H1 (cell line): Measurements from ENCODE around the gene TUBB8. TPM values are rescaled to one million over a fixed set of nuclear protein-coding genes. Genes with fewer than 3 reads are reported as not detected.
"Not testable (repeated sequence)": the region's sequence is repeated elsewhere in the genome, so short reads cannot be mapped to it uniquely, and the experiment has no call there.

Experiments used
- CTCF ChIA-PET: fragments of 300-600 bp; sonication (Branson Sonifier 250); formaldehyde crosslinking; loops from one replicate; lab custom pipeline; 2021; ENCODE audit not compliant: partially characterized antibody; lab: Charles Lee
- POLR2A ChIA-PET: fragments of 300-600 bp; sonication (Branson Sonifier 250); formaldehyde crosslinking; loops from one replicate; lab custom pipeline; 2021; ENCODE audit warnings: inconsistent platforms; ENCODE audit not compliant: partially characterized antibody; lab: Charles Lee
- DNase-seq, 2 experiments: peaks; one replicate each; pipeline versions ENCODE4 v3.0.0 to v3.0.0-alpha.2; 2010 to 2022; ENCODE audit warnings: low spot score in 2 of 2, low read depth in 1 of 2, mixed read lengths in 1 of 2
- FAIRE-seq: peaks from 2 replicates; lab custom pipeline; 2011; peaks lifted over from hg19 to GRCh38; lab: Jason Lieb, UNC
- H2AFZ ChIP-seq: 2 replicates; pipeline ENCODE4 v1.8.1; 2012; ENCODE audit warnings: low read length, inconsistent platforms
- H2AK5ac ChIP-seq: 2 replicates; pipeline ENCODE4 v1.6.1; 2013; ENCODE audit warnings: low read depth, low read length
- H2BK120ac ChIP-seq: replicated peaks from 2 replicates; pipeline ENCODE3; 2013; ENCODE audit warnings: low read depth, low read length, inconsistent platforms
- H2BK12ac ChIP-seq: 2 replicates; pipeline ENCODE4 v1.6.1; 2013; ENCODE audit warnings: low read depth, low read length
- H2BK15ac ChIP-seq: 2 replicates; pipeline ENCODE4 v1.6.1; 2013; ENCODE audit warnings: low read length
- H2BK20ac ChIP-seq: 2 replicates; pipeline ENCODE4 v1.6.1; 2013; ENCODE audit warnings: low read length
- H2BK5ac ChIP-seq: 2 replicates; pipeline ENCODE4 v1.6.1; 2013; ENCODE audit warnings: low read depth, low read length
- H3K14ac ChIP-seq: 2 replicates; pipeline ENCODE4 v1.6.1; 2013; ENCODE audit warnings: inconsistent platforms; ENCODE audit not compliant: insufficient read length
- H3K18ac ChIP-seq: 2 replicates; pipeline ENCODE4 v1.6.1; 2013; ENCODE audit warnings: low read length; ENCODE audit errors: extremely low read depth
- H3K23ac ChIP-seq: 2 replicates; pipeline ENCODE4 v1.6.1; 2013; ENCODE audit warnings: inconsistent platforms; ENCODE audit not compliant: insufficient read length
- H3K23me2 ChIP-seq: 2 replicates; pipeline ENCODE4 v1.6.1; 2013; ENCODE audit warnings: low read depth, low read length
- H3K27ac ChIP-seq: 2 replicates; pipeline ENCODE4 v1.6.1; 2011; ENCODE audit warnings: low read depth, low read length, inconsistent platforms
- H3K27me3 ChIP-seq, 4 experiments: replicated peaks in 1 of 4; 1 replicate in 1 of 4; 2 replicates in 3 of 4; pipeline versions ENCODE4 v1.6.1 to v1.8.1; 2011 to 2013; ENCODE audit warnings: low read length in 3 of 4, mild to moderate bottlenecking in 3 of 4, inconsistent platforms in 2 of 4, mixed read lengths in 2 of 4, moderate library complexity in 1 of 4; ENCODE audit not compliant: control insufficient read depth in 3 of 4, insufficient read depth in 3 of 4; ENCODE audit errors: extremely low read depth in 1 of 4
- H3K36me3 ChIP-seq, 4 experiments: 2 replicates each; pipeline versions ENCODE4 v1.6.1 to v1.8.1; 2011 to 2013; ENCODE audit warnings: mild to moderate bottlenecking in 4 of 4, low read length in 3 of 4, moderate library complexity in 2 of 4, control low read depth in 1 of 4, inconsistent platforms in 1 of 4; ENCODE audit not compliant: insufficient read depth in 4 of 4, control insufficient read depth in 2 of 4
- H3K4ac ChIP-seq: replicated peaks from 2 replicates; pipeline ENCODE3; 2013; ENCODE audit warnings: low read length, low read depth, mixed read lengths, inconsistent platforms; ENCODE audit not compliant: insufficient read length
- H3K4me1 ChIP-seq, 4 experiments: replicated peaks in 1 of 4; 1 replicate in 1 of 4; 2 replicates in 3 of 4; pipeline versions ENCODE4 v1.6.1 to v1.8.1; 2011 to 2013; ENCODE audit warnings: low read length in 3 of 4, inconsistent platforms in 2 of 4, mixed read lengths in 1 of 4; ENCODE audit not compliant: insufficient read depth in 4 of 4, control insufficient read depth in 3 of 4
- H3K4me2 ChIP-seq, 2 experiments: 2 replicates each; pipeline versions ENCODE4 v1.6.1 to v1.8.1; 2011 to 2013; ENCODE audit warnings: low read depth in 2 of 2, low read length in 2 of 2, control low read depth in 1 of 2, inconsistent platforms in 1 of 2, mild to moderate bottlenecking in 1 of 2; ENCODE audit not compliant: insufficient read depth in 1 of 2
- H3K4me3 ChIP-seq, 4 experiments: fragments of 200-600, 300-600 bp in 1 of 4; sonication (generic), shearing (Covaris generic), sonication (Bioruptor Twin) in 1 of 4; 2 replicates each; pipeline versions ENCODE4 v1.5.1 to v1.8.1; 2011 to 2016; ENCODE audit warnings: low read length in 4 of 4, low read depth in 3 of 4, control low read depth in 2 of 4, inconsistent platforms in 2 of 4, mild to moderate bottlenecking in 2 of 4, mixed read lengths in 1 of 4, moderate library complexity in 1 of 4; ENCODE audit not compliant: insufficient read depth in 2 of 4; ENCODE audit errors: extremely low read depth in 1 of 4
- H3K56ac ChIP-seq: replicated peaks from 2 replicates; pipeline ENCODE3; 2013; ENCODE audit warnings: low read depth, mild to moderate bottlenecking, mixed read lengths, low read length, inconsistent platforms; ENCODE audit not compliant: insufficient read length
- H3K79me1 ChIP-seq: 2 replicates; pipeline ENCODE4 v1.6.1; 2013; ENCODE audit warnings: low read depth, low read length, control low read depth
- H3K79me2 ChIP-seq, 2 experiments: 2 replicates each; pipeline versions ENCODE4 v1.6.1 to v1.8.1; 2012 to 2013; ENCODE audit warnings: low read length in 2 of 2, mild to moderate bottlenecking in 2 of 2, inconsistent platforms in 1 of 2; ENCODE audit not compliant: insufficient read depth in 2 of 2, control insufficient read depth in 1 of 2
- H3K9ac ChIP-seq, 4 experiments: replicated peaks in 1 of 4; 1 replicate in 1 of 4; 2 replicates in 3 of 4; pipeline versions ENCODE4 v1.6.1 to v1.8.1; 2011 to 2013; ENCODE audit warnings: low read depth in 3 of 4, low read length in 3 of 4, control low read depth in 2 of 4, mild to moderate bottlenecking in 2 of 4, moderate library complexity in 2 of 4, inconsistent platforms in 1 of 4; ENCODE audit errors: extremely low read depth in 1 of 4
- H3K9me3 ChIP-seq, 2 experiments: 2 replicates each; pipeline versions ENCODE4 v1.6.1 to v1.8.1; 2012 to 2013; ENCODE audit warnings: mild to moderate bottlenecking in 2 of 2, moderate library complexity in 2 of 2, control low read depth in 1 of 2, inconsistent platforms in 1 of 2, low read depth in 1 of 2, low read length in 1 of 2, mixed read lengths in 1 of 2; ENCODE audit not compliant: insufficient read depth in 2 of 2
- H4K20me1 ChIP-seq, 2 experiments: replicated peaks in 1 of 2; 2 replicates each; pipeline versions ENCODE3 to v1.8.1; 2011 to 2013; ENCODE audit warnings: inconsistent platforms in 2 of 2, low read length in 2 of 2, mild to moderate bottlenecking in 1 of 2; ENCODE audit not compliant: insufficient read depth in 2 of 2, control insufficient read depth in 1 of 2
- H4K5ac ChIP-seq: 2 replicates; pipeline ENCODE4 v1.6.1; 2013; ENCODE audit warnings: low read length, low read depth, mixed read lengths, inconsistent platforms; ENCODE audit not compliant: insufficient read length
- H4K8ac ChIP-seq: 2 replicates; pipeline ENCODE4 v1.8.0; 2013; ENCODE audit warnings: mild to moderate bottlenecking, moderate library complexity, low read length, inconsistent platforms; ENCODE audit not compliant: insufficient read depth; ENCODE audit errors: extremely low read depth
- H4K91ac ChIP-seq: replicated peaks from 2 replicates; pipeline ENCODE3; 2013; ENCODE audit warnings: low read length, mixed read lengths, inconsistent platforms; ENCODE audit not compliant: insufficient read length
- WGBS, 2 experiments: shearing (Covaris generic) in 1 of 2; methylation state at CpG; one replicate each; pipeline versions ENCODE4 v1.1.6 to v1.1.7; 2013 to 2015; ENCODE audit warnings: low lambda C conversion rate in 2 of 2, mixed read lengths in 2 of 2, inconsistent platforms in 1 of 2, low coverage in 1 of 2, missing lambda C conversion rate in 1 of 2; ENCODE audit not compliant: insufficient replicate concordance in 2 of 2, insufficient coverage in 1 of 2, insufficient read length in 1 of 2; ENCODE audit errors: extremely low coverage in 1 of 2, missing lambda C conversion rate in 1 of 2; 5-methylcytosine and 5-hydroxymethylcytosine counted together
- polyA plus RNA-seq, 7 experiments: library from polyadenylated mRNA; depleted of rRNA in 3 of 7; stranded (reverse) in 5 of 7; unstranded in 2 of 7; fragments of >200 nt in 5 of 7; fragments of 200-250 nt in 2 of 7; gene quantifications; 1 replicate in 5 of 7; 2 replicates in 1 of 7; 4 replicates in 1 of 7; pipeline versions ENCODE4 v1.2.1 to v1.2.3, GENCODE V29; 2011 to 2013; ENCODE audit warnings: missing spikeins in 2 of 7, mixed read lengths in 2 of 7
- total RNA-seq: library from RNA; stranded (reverse); fragmentation: NEBNext Ultra II Directional; extraction: Animal tissue kit (Norgen Biotek cat#: 25700); gene quantifications from 2 replicates; pipeline ENCODE4 v1.2.1, GENCODE V29; 2021

The TUBB8 gene
- total and polyA plus RNA-seq, 2 of the 8 experiments (the other 6 are each of a cell fraction or from before 2014, with no cell fraction given) = 1.4 to 1.5 TPM

GRCh38 chr10:12444-13314 lies 36.4 kb downstream of the TUBB8 start:
- H2AK5ac ChIP-seq, H3K23me2 ChIP-seq, FAIRE-seq, H3K79me1 ChIP-seq, H3K27ac ChIP-seq, H3K4ac ChIP-seq, POLR2A ChIA-PET, H3K36me3 ChIP-seq, H4K91ac ChIP-seq, H3K18ac ChIP-seq, H3K56ac ChIP-seq, H2BK5ac ChIP-seq, H3K9ac ChIP-seq, H4K20me1 ChIP-seq, H4K5ac ChIP-seq, H2AFZ ChIP-seq, H3K4me1 ChIP-seq, DNase-seq, H3K27me3 ChIP-seq, H2BK120ac ChIP-seq, H2BK20ac ChIP-seq, H3K79me2 ChIP-seq, H2BK12ac ChIP-seq, H4K8ac ChIP-seq, H2BK15ac ChIP-seq, CTCF ChIA-PET, H3K4me2 ChIP-seq, H3K23ac ChIP-seq, H3K9me3 ChIP-seq, H3K14ac ChIP-seq, H3K4me3 ChIP-seq: not testable (repeated sequence)
- 83% methylated on average over 3 of the region's 15 CpGs; no CpG with 5 or more reads in 1 of the 2 experiments for WGBS, 2 experiments
